ENCODE results near the gene SORCS2. TPM values are rescaled to one million over a fixed set of nuclear protein-coding genes. Genes with fewer than 3 reads are reported as not detected.

SORCS2 gene
- total RNA-seq, 1 experiment from 2014 or later, result not detected

DNA sequence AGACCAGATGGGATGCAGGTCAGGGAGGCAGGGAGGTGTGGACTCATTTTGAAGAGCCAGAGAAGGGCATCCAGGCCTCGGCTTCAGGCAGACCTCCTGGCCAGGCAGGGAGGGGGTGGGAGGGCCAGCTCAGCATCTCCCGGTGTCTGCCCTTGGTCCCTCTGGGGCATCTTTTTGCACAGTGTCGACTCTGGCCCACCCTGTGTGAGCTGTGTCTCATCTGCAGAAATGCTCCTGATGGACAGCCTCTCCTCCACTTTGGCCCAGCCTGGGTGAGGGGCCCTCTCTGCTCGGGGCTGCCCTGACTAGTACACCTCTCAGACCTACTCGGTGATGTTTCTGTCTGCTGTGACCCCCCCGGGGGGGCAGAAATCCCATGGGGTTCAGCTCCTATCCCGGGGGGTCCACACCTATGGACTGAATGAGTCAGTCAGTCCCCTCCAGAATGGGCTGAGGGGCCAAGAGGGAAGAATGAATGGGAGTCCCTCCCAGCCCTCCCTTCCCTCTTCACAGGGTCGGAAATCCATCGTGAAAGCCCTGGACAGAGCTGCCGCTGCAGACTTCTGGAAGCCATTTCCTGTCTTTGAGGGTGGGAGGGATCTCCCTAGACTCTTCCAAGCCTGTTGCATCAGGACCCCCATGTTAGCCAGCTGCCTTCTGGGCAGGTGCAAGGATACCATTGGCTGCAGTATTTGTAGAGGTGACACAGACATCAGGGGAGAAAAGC, 439.1 kb downstream of the SORCS2 start:
- Mint-ChIP-seq H3K4me3 (ENCODE audit: low read depth, unreplicated experiment) (no peak overlapping the region), H3K27ac (ENCODE audit: unreplicated experiment) (no peak overlapping the region)
- no TSS peak for BruUV-seq (replicated peaks)

DNA sequence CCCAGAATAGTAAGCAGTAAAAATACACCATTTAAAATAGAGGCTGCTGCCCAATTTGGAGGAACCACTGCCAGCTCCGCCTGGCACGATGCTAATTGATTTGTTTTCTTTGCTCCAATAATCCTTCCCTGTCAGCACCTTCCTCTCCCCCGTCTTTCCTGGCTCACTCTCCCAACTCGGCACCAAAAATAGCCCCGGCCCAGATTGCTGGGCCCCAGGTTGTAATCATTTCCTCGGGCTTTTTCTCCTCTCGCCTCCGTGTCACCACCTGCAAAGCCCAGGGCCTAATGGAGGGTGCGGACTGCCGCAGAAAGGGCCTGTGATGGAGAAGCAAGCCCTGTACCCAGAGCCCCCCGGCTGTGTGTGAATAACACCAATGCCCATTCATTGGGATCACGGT, 440.0 kb downstream of the SORCS2 start:
- Mint-ChIP-seq H3K36me3 (ENCODE audit: insufficient read depth, unreplicated experiment) (no peaks in the 10 kb centered on the region), H3K4me3 (ENCODE audit: low read depth, unreplicated experiment) (no peak overlapping the region), H3K27ac (ENCODE audit: unreplicated experiment) (no peak overlapping the region), H3K27me3 (ENCODE audit: unreplicated experiment) (peaks cover 82% of the 10 kb centered on the region), H3K9me3 (ENCODE audit: low read depth, unreplicated experiment) (no peaks in the 10 kb centered on the region), H3K4me1 (ENCODE audit: low read depth, unreplicated experiment) (peaks cover 10% of the 10 kb centered on the region)
- TF ChIP-seq, protein P1, sequence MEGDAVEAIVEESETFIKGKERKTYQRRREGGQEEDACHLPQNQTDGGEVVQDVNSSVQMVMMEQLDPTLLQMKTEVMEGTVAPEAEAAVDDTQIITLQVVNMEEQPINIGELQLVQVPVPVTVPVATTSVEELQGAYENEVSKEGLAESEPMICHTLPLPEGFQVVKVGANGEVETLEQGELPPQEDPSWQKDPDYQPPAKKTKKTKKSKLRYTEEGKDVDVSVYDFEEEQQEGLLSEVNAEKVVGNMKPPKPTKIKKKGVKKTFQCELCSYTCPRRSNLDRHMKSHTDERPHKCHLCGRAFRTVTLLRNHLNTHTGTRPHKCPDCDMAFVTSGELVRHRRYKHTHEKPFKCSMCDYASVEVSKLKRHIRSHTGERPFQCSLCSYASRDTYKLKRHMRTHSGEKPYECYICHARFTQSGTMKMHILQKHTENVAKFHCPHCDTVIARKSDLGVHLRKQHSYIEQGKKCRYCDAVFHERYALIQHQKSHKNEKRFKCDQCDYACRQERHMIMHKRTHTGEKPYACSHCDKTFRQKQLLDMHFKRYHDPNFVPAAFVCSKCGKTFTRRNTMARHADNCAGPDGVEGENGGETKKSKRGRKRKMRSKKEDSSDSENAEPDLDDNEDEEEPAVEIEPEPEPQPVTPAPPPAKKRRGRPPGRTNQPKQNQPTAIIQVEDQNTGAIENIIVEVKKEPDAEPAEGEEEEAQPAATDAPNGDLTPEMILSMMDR (IDR thresholded peaks at IDR 0.05; ENCODE audit: unreplicated experiment), result no peak
- no TSS peak for BruUV-seq (replicated peaks)
- no peak for DNase-seq
- intact Hi-C loops (cut with micrococcal nuclease; ENCODE audit: unreplicated experiment), result no loop called here
- CTCF ChIA-PET, result interaction anchor here (0.6 kb wide), 1 partner anchor 1531 kb away, joined by 3 read pairs; no protein-coding TSS in a partner anchor

More for the DNA sequence above, 439.1 kb downstream of the SORCS2 start:
- Mint-ChIP-seq H3K27me3 (ENCODE audit: unreplicated experiment) (peaks cover 89% of the 10 kb centered on the region), H3K4me1 (ENCODE audit: low read depth, unreplicated experiment) (peaks cover 10% of the 10 kb centered on the region), H3K36me3 (ENCODE audit: insufficient read depth, unreplicated experiment) (no peaks in the 10 kb centered on the region), H3K9me3 (ENCODE audit: low read depth, unreplicated experiment) (no peaks in the 10 kb centered on the region)
- CTCF ChIA-PET, result no interaction called here
- DNase-seq, result no peak
- intact Hi-C loops (cut with micrococcal nuclease; ENCODE audit: unreplicated experiment), result no loop called here
- TF ChIP-seq, protein P1 (IDR thresholded peaks at IDR 0.05; ENCODE audit: unreplicated experiment), result no peak

DNA sequence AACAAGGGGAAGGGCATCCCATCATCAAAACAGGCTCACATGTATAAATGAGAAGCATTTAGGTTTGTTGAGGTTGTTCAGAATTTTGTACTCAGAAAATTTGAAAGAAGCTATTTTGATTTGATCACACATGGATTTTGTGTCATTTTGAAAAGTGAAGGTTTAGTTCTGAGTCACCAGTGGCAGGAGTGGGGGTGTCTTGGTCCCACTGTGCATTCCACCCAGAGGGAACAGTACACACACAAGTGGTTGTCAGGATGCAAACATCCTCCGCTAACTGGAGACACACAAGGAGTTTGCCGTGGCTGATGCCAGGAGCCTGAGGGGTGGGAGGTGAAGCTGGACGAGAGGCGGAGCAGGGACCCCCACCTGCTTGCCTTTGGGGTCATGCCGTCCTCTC, 440.6 kb downstream of the SORCS2 start:
- intact Hi-C loops (cut with micrococcal nuclease; ENCODE audit: unreplicated experiment), result no loop called here
- DNase-seq, result no peak
- Mint-ChIP-seq H3K9me3 (ENCODE audit: low read depth, unreplicated experiment) (no peaks in the 10 kb centered on the region), H3K4me3 (ENCODE audit: low read depth, unreplicated experiment) (no peak overlapping the region), H3K36me3 (ENCODE audit: insufficient read depth, unreplicated experiment) (no peaks in the 10 kb centered on the region), H3K27me3 (ENCODE audit: unreplicated experiment) (peaks cover 80% of the 10 kb centered on the region), H3K4me1 (ENCODE audit: low read depth, unreplicated experiment) (peaks cover 10% of the 10 kb centered on the region), H3K27ac (ENCODE audit: unreplicated experiment) (no peak overlapping the region)
- CTCF ChIA-PET, result interaction anchor here (0.6 kb wide), 1 partner anchor 1531 kb away, joined by 3 read pairs; no protein-coding TSS in a partner anchor
- TF ChIP-seq, protein P1 (IDR thresholded peaks at IDR 0.05; ENCODE audit: unreplicated experiment), result no peak
- BruUV-seq (replicated peaks), result no TSS peak

DNA sequence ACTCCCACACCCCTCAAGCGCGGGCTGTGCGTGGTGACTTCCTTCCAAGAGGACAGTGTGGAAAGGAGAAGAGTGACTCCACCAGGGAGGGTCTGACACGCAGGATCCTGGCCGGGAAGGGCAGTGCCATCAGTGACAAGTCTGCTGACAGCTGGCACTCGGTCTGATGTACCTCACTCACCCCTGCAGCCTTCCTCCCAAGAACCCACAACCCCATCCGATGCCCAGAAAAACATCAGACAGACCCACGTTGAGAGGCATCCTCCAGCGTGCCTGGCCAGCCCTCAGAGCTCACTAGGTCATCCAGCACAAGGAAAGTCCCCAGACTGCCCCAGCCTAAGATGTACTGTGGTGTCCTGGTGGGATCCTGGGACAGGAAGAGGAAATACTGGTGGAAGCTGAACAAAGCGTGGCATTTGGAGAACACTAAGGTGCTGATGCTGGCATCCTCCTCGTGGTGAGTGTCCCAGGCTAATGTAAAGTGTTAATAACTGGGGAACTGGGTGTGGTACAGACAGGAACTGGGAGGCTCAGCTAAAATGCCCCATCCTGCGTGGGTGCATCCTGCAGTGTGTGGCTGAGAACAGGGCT, 442.4 kb downstream of the SORCS2 start:
- Mint-ChIP-seq H3K9me3 (ENCODE audit: low read depth, unreplicated experiment) (no peaks in the 10 kb centered on the region), H3K4me3 (ENCODE audit: low read depth, unreplicated experiment) (no peak overlapping the region), H3K27ac (ENCODE audit: unreplicated experiment) (no peak overlapping the region), H3K4me1 (ENCODE audit: low read depth, unreplicated experiment) (peaks cover 10% of the 10 kb centered on the region), H3K36me3 (ENCODE audit: insufficient read depth, unreplicated experiment) (no peaks in the 10 kb centered on the region), H3K27me3 (ENCODE audit: unreplicated experiment) (peaks cover 62% of the 10 kb centered on the region)
- TF ChIP-seq, protein P1 (IDR thresholded peaks at IDR 0.05; ENCODE audit: unreplicated experiment), result no peak
- DNase-seq, result no peak
- intact Hi-C loops (cut with micrococcal nuclease; ENCODE audit: unreplicated experiment), result no loop called here
- no TSS peak for BruUV-seq (replicated peaks)
- CTCF ChIA-PET, result interaction anchor here (0.5 kb wide), 1 partner anchor 538 kb away, joined by 3 read pairs; no protein-coding TSS in a partner anchor
